Astrocyte of the cerebellum (primary cell): ENCODE measurements around the gene DUOX2.

Experiments used
- DNase-seq: peaks from one replicate; pipeline ENCODE4 v3.0.0-alpha.2; 2011; ENCODE audit warnings: low read depth
- H3K4me3 ChIP-seq: 2 replicates; pipeline ENCODE4 v1.5.1; 2011; ENCODE audit warnings: mild to moderate bottlenecking, low read depth, low read length, moderate library complexity
- CTCF ChIP-seq: IDR thresholded peaks from 2 replicates; pipeline ENCODE4 v1.5.1; 2012; ENCODE audit warnings: low read length, low read depth, moderate library complexity, mild to moderate bottlenecking; ENCODE audit errors: missing control alignments
- in situ Hi-C: cut with HindIII; loops from 2 replicates; pipeline ENCODE4 v1.10.0; 2017; ENCODE audit warnings: low sequenced_read_pairs

DUOX2 gene

GRCh38 chr15:45134046-45134445 lies 20.1 kb upstream of the DUOX2 start:
- no peak for DNase-seq
- in situ Hi-C loops, result no loop called here
- no peak for TF ChIP-seq CTCF
- H3K4me3 ChIP-seq, result no peak overlapping the region

DNA sequence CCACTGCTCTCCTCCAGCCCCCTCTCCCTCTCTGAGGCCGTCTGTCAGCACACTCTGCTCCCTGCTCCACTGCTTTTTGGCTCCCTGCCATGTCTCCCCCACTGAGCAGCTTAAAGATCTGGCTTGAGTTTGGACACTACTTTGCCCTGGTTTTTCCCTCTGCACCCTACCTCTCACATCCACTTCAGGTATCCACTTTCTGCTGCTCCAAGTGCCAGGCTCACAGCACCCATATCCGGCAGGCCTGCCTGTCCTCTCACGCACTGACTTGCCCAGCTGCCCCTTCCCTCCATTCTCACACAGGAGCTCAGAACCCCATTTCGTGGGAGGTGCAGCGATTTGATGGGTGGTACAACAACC lies 19.6 kb upstream of the DUOX2 start:
- DNase-seq, result no peak
- in situ Hi-C loops, result no loop called here
- H3K4me3 ChIP-seq, result no peak overlapping the region
- no peak for TF ChIP-seq CTCF

DNA sequence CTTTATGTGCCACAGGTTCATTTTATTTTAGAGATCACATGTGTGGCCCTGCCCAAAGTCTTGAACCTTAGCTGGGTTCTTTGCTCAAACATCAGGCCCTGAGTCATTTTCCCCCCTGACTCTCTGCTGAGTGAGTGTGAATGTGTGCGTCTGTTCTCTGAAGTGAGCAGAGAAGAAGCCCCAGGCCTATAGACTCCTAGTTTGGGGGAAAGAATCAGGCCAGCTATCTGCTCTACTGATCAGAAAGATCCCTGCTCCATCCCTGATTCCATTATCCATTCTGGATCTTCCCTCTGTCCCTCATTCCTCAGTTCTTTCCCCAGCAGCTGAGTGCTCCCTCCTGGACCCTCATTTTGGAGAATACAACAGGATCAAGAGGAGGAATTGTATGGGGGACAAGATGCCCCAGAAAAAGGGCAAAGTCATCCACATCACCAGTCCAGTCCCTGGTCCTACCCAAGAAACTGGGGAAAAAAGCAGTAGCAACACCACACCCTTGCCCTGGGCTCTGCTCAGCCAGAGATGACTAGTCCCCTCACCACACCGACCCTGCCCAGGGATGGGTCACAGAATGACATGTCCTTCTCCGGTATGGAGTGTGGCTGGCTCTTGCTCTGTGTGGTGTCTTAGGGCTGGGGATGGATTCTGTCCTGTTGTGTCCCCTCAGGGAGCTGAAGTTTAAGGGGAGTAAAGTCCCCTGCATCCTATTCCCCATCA lies 19.0 kb upstream of the DUOX2 start:
- no peak for DNase-seq
- TF ChIP-seq CTCF, result no peak
- H3K4me3 ChIP-seq, result no peak overlapping the region
- in situ Hi-C loops, result no loop called here

DNA sequence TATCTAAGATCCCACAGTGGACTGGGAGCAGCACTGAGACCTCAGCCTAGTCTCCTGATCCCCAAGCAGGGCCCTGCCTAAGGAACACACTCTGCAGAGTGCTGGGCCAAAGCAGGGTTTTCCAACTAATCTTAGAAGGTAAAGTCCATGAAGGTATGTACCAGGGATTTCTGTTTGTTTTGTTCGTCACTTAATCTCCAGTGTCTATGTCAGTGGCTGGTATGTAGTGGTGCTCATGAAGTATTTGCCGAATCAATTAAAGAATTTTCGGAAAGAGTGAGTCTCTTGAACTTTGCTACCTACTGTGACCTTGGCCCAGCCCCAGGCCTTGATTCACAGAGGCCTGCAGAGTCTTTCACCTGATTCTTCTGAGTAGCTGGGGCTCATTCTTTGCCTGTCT lies 17.5 kb upstream of the DUOX2 start:
- in situ Hi-C loops, result no loop called here
- TF ChIP-seq CTCF, result no peak
- no peak for DNase-seq
- H3K4me3 ChIP-seq, result no peak overlapping the region

GRCh38 chr15:45130291-45131000 lies 16.5 kb upstream of the DUOX2 start:
- TF ChIP-seq CTCF, result no peak
- in situ Hi-C loops, result no loop called here
- DNase-seq, result no peak
- H3K4me3 ChIP-seq, result no peak overlapping the region

DNA sequence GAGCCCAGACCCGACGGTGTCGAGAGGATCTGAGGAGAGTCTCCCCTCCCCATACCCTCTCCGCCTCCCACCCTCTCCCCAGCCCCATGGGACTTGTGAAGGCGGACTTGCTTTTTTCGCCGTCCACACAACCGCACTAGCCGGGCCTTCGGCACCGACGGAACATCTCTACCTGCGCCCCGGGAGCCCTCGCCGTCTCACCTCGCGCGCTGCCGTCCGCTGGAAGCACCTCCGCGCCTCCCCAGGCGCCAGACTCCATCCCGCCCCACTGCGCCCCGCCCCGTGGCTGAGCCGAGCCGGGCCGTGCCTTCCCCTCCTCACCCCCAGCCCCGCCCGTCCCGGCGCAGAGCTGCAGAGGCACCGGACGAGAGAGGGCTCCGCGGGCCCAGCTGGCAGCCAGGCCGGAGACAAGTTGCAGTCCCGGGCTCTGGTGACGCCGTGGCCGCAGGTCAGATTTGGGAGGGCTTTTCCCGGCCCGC lies 15.7 kb upstream of the DUOX2 start, which contains the start of the genes DUOX1 and DUOXA1:
DUOX1 (plus strand) TSS at position 344 of the 479 bp plus-strand sequence. CDS start 1,973 bp downstream, outside the sequence.
DUOXA1 (minus strand) TSS at position 229 of the 479 bp plus-strand sequence. CDS start 6,865 bp downstream, outside the sequence.
- H3K4me3 ChIP-seq, result no peak within 1 kb of the TSS
- DNase-seq, result no peak
- TF ChIP-seq CTCF, result no peak
- in situ Hi-C loops, result no loop called here
